Keratinocyte (primary cell): ENCODE results near the gene CD276. TPM values are rescaled to one million over a fixed set of nuclear protein-coding genes. Genes with fewer than 3 reads are reported as not detected.

Experiments used
- DNase-seq: peaks from one replicate; pipeline ENCODE4 v3.0.0-alpha.2; 2011; ENCODE audit warnings: low read depth, missing footprints, low spot score
- FAIRE-seq: peaks from 2 replicates; lab custom pipeline; 2011; peaks lifted over from hg19 to GRCh38; lab: Jason Lieb, UNC
- H2AFZ ChIP-seq: 2 replicates; pipeline ENCODE4 v1.6.0; 2012; ENCODE audit warnings: low read length, control low read depth, inconsistent platforms; ENCODE audit not compliant: control insufficient read depth
- H3K27ac ChIP-seq: 2 replicates; pipeline ENCODE4 v1.5.1; 2011; ENCODE audit warnings: low read length; ENCODE audit not compliant: control insufficient read depth, insufficient read depth
- H3K27me3 ChIP-seq: 3 replicates; pipeline ENCODE4 v1.6.0; 2011; ENCODE audit warnings: low read length; ENCODE audit not compliant: control insufficient read depth, insufficient read depth; ENCODE audit errors: extremely low read depth
- H3K36me3 ChIP-seq, 2 experiments: 2 replicates in 1 of 2; 3 replicates in 1 of 2; pipeline ENCODE4 v1.5.1; 2011; ENCODE audit warnings: low read length in 2 of 2, mild to moderate bottlenecking in 1 of 2; ENCODE audit not compliant: control insufficient read depth in 2 of 2, insufficient read depth in 2 of 2; ENCODE audit errors: extremely low read depth in 1 of 2
- H3K4me1 ChIP-seq: 3 replicates; pipeline ENCODE4 v1.5.1; 2011; ENCODE audit warnings: low read length; ENCODE audit not compliant: control insufficient read depth, insufficient read depth; ENCODE audit errors: extremely low read depth
- H3K4me2 ChIP-seq: 3 replicates; pipeline ENCODE4 v1.6.0; 2011; ENCODE audit warnings: low read depth, low read length; ENCODE audit not compliant: control insufficient read depth, insufficient read depth; ENCODE audit errors: extremely low read depth
- H3K4me3 ChIP-seq, 3 experiments: fragments of 200-600 bp in 1 of 3; sonication (generic) in 1 of 3; 2 replicates in 2 of 3; 3 replicates in 1 of 3; pipeline ENCODE4 v1.5.1; 2011 to 2016; ENCODE audit warnings: low read length in 3 of 3, mild to moderate bottlenecking in 3 of 3, control low read depth in 2 of 3, inconsistent platforms in 1 of 3, low read depth in 1 of 3, mixed read lengths in 1 of 3, mixed run types in 1 of 3, moderate library complexity in 1 of 3; ENCODE audit not compliant: control insufficient read depth in 2 of 3, insufficient read depth in 2 of 3; ENCODE audit errors: extremely low read depth in 1 of 3
- H3K79me2 ChIP-seq: 2 replicates; pipeline ENCODE4 v1.6.0; 2012; ENCODE audit warnings: low read length; ENCODE audit not compliant: control insufficient read depth, insufficient read depth
- H3K9ac ChIP-seq: 3 replicates; pipeline ENCODE4 v1.6.0; 2011; ENCODE audit warnings: low read length; ENCODE audit not compliant: control insufficient read depth, insufficient read depth; ENCODE audit errors: extremely low read depth
- H3K9me1 ChIP-seq: 3 replicates; pipeline ENCODE4 v1.6.0; 2011; ENCODE audit warnings: low read length; ENCODE audit not compliant: control insufficient read depth, insufficient read depth; ENCODE audit errors: extremely low read depth
- H3K9me3 ChIP-seq: 2 replicates; pipeline ENCODE4 v1.5.1; 2012; ENCODE audit warnings: low read depth, low read length; ENCODE audit not compliant: control insufficient read depth
- H4K20me1 ChIP-seq: 3 replicates; pipeline ENCODE4 v1.6.0; 2011; ENCODE audit warnings: low read length; ENCODE audit not compliant: control insufficient read depth, insufficient read depth; ENCODE audit errors: extremely low read depth
- EZH2 ChIP-seq: IDR thresholded peaks from one replicate; pipeline ENCODE4 v1.6.1; 2012; ENCODE audit warnings: inconsistent platforms, mild to moderate bottlenecking, low read length, moderate library complexity
- dilution Hi-C: fragments of 300-500 bp; cut with MboI; formaldehyde crosslinking; loops from one replicate; pipeline ENCODE4 v1.7.0; 2020; ENCODE audit warnings: low sequenced_read_pairs; ENCODE audit not compliant: extremely low pct_ligation_motif_present
- polyA plus RNA-seq, 5 experiments: library from polyadenylated mRNA; depleted of rRNA in 3 of 5; stranded (reverse) in 3 of 5; stranded (forward) in 1 of 5; unstranded in 1 of 5; fragments of >200 nt; gene quantifications; 1 replicate in 1 of 5; 2 replicates in 3 of 5; 3 replicates in 1 of 5; pipeline versions ENCODE4 v1.2.1 to v1.2.3, GENCODE V29; 2011 to 2012; ENCODE audit warnings: missing spikeins in 2 of 5, low read depth in 1 of 5, low replicate concordance in 1 of 5
- TF ChIP-seq, protein P1 (sequence below), 3 experiments: IDR thresholded peaks in 1 of 3; conservative IDR thresholded peaks in 1 of 3; optimal IDR thresholded peaks in 1 of 3; 2 replicates in 2 of 3; 3 replicates in 1 of 3; pipeline versions ENCODE3 to v1.5.1; 2011; ENCODE audit warnings: low read length in 3 of 3, mild to moderate bottlenecking in 3 of 3, moderate library complexity in 2 of 3, control low read depth in 1 of 3, inconsistent platforms in 1 of 3; ENCODE audit not compliant: insufficient read depth in 2 of 3; ENCODE audit errors: extremely low read depth in 1 of 3

The CD276 gene
- polyA plus RNA-seq, 1 donor (not counting 4 experiments of a cell fraction or from before 2014, with no cell fraction given) = 62.9 TPM

DNA sequence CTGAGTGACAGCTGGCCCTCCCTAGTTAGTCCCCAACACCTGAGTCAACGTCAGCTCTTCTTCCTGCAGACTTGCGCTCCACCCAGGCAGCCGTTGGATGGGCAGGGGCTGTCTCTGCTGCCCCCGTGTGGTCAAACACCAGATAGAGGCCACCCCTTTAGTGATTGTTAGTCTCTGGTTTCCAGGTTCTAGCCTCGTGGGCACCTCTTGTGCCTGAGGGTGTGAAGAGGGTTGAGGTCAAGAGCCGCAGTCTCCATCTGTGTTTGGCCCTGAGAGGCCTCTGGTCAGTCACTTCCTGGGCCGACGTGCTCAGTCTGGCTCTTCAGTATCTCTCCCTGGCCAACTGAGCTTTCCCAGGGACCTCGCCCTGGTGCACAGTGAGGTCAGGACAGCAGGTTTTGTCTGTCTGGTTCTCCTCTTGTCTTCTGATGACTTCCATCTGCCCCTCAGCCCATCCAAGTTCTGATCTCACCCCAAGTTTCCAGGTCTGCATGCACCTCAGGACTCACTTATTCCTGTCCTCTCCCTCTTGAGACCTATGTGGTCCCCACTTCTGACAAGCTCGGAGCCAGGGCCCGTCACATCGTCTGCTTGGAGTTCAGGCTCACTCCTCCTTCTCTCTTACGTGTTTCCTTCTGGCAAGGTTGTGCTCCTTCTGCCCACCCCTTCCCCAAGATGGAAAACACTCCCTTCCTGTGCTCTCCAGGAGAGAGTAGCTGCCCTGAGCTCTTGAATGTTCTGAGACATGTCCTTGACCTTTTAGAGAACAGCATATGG lies 20.9 kb downstream of the CD276 start:
- Histone ChIP-seq H3K4me2 (no peak overlapping the region), H3K9ac (no peak overlapping the region), H3K36me3 (peaks cover 47 to 57% of the 10 kb centered on the region in 2 experiments), H3K27ac (no peak overlapping the region), H4K20me1 (peaks cover 12% of the 10 kb centered on the region), H3K27me3 (no peaks in the 10 kb centered on the region), H2AFZ (no peak overlapping the region), H3K4me3 (no peak overlapping the region), H3K4me1 (no peaks in the 10 kb centered on the region), H3K79me2 (peaks cover 22% of the 10 kb centered on the region), H3K9me3 (no peaks in the 10 kb centered on the region), H3K9me1 (no peaks in the 10 kb centered on the region)
- FAIRE-seq = peak; percentile 74
- no peak for DNase-seq
- dilution Hi-C loops = no loop called here
- TF ChIP-seq, protein P1, sequence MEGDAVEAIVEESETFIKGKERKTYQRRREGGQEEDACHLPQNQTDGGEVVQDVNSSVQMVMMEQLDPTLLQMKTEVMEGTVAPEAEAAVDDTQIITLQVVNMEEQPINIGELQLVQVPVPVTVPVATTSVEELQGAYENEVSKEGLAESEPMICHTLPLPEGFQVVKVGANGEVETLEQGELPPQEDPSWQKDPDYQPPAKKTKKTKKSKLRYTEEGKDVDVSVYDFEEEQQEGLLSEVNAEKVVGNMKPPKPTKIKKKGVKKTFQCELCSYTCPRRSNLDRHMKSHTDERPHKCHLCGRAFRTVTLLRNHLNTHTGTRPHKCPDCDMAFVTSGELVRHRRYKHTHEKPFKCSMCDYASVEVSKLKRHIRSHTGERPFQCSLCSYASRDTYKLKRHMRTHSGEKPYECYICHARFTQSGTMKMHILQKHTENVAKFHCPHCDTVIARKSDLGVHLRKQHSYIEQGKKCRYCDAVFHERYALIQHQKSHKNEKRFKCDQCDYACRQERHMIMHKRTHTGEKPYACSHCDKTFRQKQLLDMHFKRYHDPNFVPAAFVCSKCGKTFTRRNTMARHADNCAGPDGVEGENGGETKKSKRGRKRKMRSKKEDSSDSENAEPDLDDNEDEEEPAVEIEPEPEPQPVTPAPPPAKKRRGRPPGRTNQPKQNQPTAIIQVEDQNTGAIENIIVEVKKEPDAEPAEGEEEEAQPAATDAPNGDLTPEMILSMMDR (optimal IDR thresholded peaks at IDR 0.05 in 1 of 3, IDR thresholded peaks at IDR 0.05 in 1 of 3, conservative IDR thresholded peaks at IDR 0.05 in 1 of 3; ENCODE audit: extremely low read depth in 1 of 3, insufficient read depth in 2 of 3, low read length in 3 of 3) = peak; percentile 84 to 89 (median 87)
- TF ChIP-seq EZH2 = no peak

DNA sequence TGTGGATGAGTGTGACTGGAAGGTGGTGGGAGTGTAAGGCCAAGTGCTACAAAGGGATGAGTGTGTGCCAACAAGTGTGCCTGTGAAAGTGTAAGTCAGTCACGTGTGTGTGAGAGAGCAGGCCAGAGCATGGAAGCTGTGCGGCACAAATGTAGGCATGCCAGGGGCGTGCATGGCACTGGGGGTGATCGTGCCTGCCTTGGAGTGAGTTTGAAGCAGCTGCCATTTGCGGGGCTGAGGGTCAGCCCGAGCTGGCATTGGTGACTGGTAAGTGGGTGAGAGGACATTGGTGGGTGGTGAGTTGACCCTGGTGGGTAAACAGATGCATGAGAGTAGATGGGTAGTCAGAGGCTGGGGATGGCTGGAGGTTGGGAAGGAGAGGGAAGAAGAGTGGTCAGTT lies 24.5 kb downstream of the CD276 start:
- H2AFZ ChIP-seq = no peak overlapping the region
- dilution Hi-C loops = no loop called here
- DNase-seq = no peak
- H3K4me3 ChIP-seq = no peak overlapping the region
- no peak for FAIRE-seq
- H3K27me3 ChIP-seq = no peaks in the 10 kb centered on the region
- peaks cover 12% of the 10 kb centered on the region for H4K20me1 ChIP-seq
- no peak overlapping the region for H3K9ac ChIP-seq
- no peaks in the 10 kb centered on the region for H3K9me1 ChIP-seq
- no peak overlapping the region for H3K27ac ChIP-seq
- H3K9me3 ChIP-seq = no peaks in the 10 kb centered on the region
- TF ChIP-seq, protein P1 (optimal IDR thresholded peaks at IDR 0.05 in 1 of 3, IDR thresholded peaks at IDR 0.05 in 1 of 3, conservative IDR thresholded peaks at IDR 0.05 in 1 of 3; ENCODE audit: extremely low read depth in 1 of 3, insufficient read depth in 2 of 3, low read length in 3 of 3) = no peak
- TF ChIP-seq EZH2 = no peak
- no peak overlapping the region for H3K4me2 ChIP-seq
- no peaks in the 10 kb centered on the region for H3K4me1 ChIP-seq
- peaks cover 7% of the 10 kb centered on the region for H3K79me2 ChIP-seq
- peaks cover 61 to 76% of the 10 kb centered on the region in 2 experiments for H3K36me3 ChIP-seq
